Spleen (tissue), 11 donors: ENCODE measurements around the gene ARL15. TPM values are rescaled to one million over a fixed set of nuclear protein-coding genes. Genes with fewer than 3 reads are reported as not detected.

Experiments used
- DNase-seq: peaks from one replicate; pipeline ENCODE4 v3.0.0-alpha.2; 2020
- H3K27ac ChIP-seq, 8 donors: fragments of 200-600 bp; sonication (generic) in 7 of 8; 1 replicate in 4 of 8; 2 replicates in 4 of 8; pipeline versions ENCODE4 v1.5.0 to v1.8.0; 2016 to 2021; ENCODE audit warnings: inconsistent platforms in 4 of 8, mild to moderate bottlenecking in 4 of 8, moderate library complexity in 1 of 8
- H3K27me3 ChIP-seq, 7 donors: fragments of 200-600 bp; sonication (generic) in 6 of 7; replicated peaks in 1 of 7; 1 replicate in 4 of 7; 2 replicates in 3 of 7; pipeline versions ENCODE4 v1.5.0 to v1.8.0; 2016 to 2021; ENCODE audit warnings: inconsistent platforms in 3 of 7, mild to moderate bottlenecking in 1 of 7
- H3K36me3 ChIP-seq, 6 donors: fragments of 200-600 bp; sonication (generic) in 5 of 6; 1 replicate in 4 of 6; 2 replicates in 2 of 6; pipeline versions ENCODE4 v1.5.0 to v1.8.0; 2016 to 2021; ENCODE audit warnings: inconsistent platforms in 2 of 6
- H3K4me1 ChIP-seq, 6 donors: fragments of 200-600 bp; sonication (generic) in 5 of 6; 1 replicate in 3 of 6; 2 replicates in 3 of 6; pipeline versions ENCODE4 v1.5.0 to v1.8.0; 2016 to 2021; ENCODE audit warnings: inconsistent platforms in 3 of 6
- H3K4me3 ChIP-seq, 8 donors: fragments of 200-600 bp; sonication (generic) in 7 of 8; 1 replicate in 4 of 8; 2 replicates in 4 of 8; pipeline versions ENCODE4 v1.5.0 to v1.8.0; 2016 to 2021; ENCODE audit warnings: inconsistent platforms in 4 of 8, mild to moderate bottlenecking in 4 of 8, moderate library complexity in 2 of 8
- H3K9me3 ChIP-seq, 8 donors: fragments of 200-600 bp; sonication (generic) in 7 of 8; 1 replicate in 4 of 8; 2 replicates in 4 of 8; pipeline versions ENCODE4 v1.5.0 to v1.8.0; 2016 to 2021; ENCODE audit warnings: inconsistent platforms in 4 of 8
- POLR2A ChIP-seq, 3 donors: fragments of 450-650 bp; IDR thresholded peaks; one replicate each; pipeline ENCODE4 v1.5.1; 2017; ENCODE audit warnings: antibody characterized with exemption in 3 of 3, mild to moderate bottlenecking in 1 of 3
- POLR2AphosphoS5 ChIP-seq, 3 donors: sonication (generic); formaldehyde crosslinking; IDR thresholded peaks; one replicate each; pipeline ENCODE4 v1.5.1; 2017; ENCODE audit warnings: antibody characterized with exemption in 3 of 3
- WGBS, 5 donors: extraction: QIAGEN DNeasy Blood & Tissue Kit in 3 of 5; methylation state at CpG; one replicate each; pipeline versions ENCODE4 v1.1.5 to v1.1.7; 2013 to 2018; 5-methylcytosine and 5-hydroxymethylcytosine counted together
- intact Hi-C: fragments of 100-400 bp; cut with DNase I; formaldehyde crosslinking; loops from one replicate; pipeline ENCODE4 v1.15.0; 2023; ENCODE audit warnings: low total_unique reads
- polyA plus RNA-seq, 3 donors: library from polyadenylated mRNA; stranded (reverse); fragments of 200-250 nt; gene quantifications; one replicate each; pipeline ENCODE4 v1.2.1, GENCODE V29; 2013
- total RNA-seq, 7 donors: library from RNA; depleted of rRNA in 3 of 7; stranded (reverse); fragments of >200 nt in 3 of 7; fragmentation: NEBNext Ultra II Directional in 4 of 7; extraction: Animal tissue kit (Norgen Biotek cat#: 25700) in 4 of 7; gene quantifications; one replicate each; pipeline versions ENCODE4 v1.1.0 to v1.2.1, GENCODE V29; 2016 to 2021
- TF ChIP-seq, protein P1 (sequence below), 11 experiments: fragments of 200-600 bp in 7 of 11; fragments of 450-650 bp in 4 of 11; sonication (generic) in 4 of 11; IDR thresholded peaks in 8 of 11; conservative IDR thresholded peaks in 3 of 11; 1 replicate in 7 of 11; 2 replicates in 4 of 11; pipeline versions ENCODE4 v1.4.0 to v1.8.0; 2016 to 2021; ENCODE audit warnings: antibody characterized with exemption in 11 of 11, inconsistent platforms in 4 of 11, mild to moderate bottlenecking in 1 of 11
- donor health status: healthy with polysubstance abuse.
- donor health status: DM: no; HTN: no; CAD: no; lungs with moderate emphysema.
- donor health status: DM: no; HTN: no; CAD: no.
- donor health status: Bipolar disorder and iron deficiency.
- donor health status: healthy.
- donor health status: DM: no; HTN: no; CAD: no.
- donor health status: DM: yes; HTN: yes; CAD: no.

Gene ARL15
- total and polyA plus RNA-seq, 10 donors, result 6.3 to 70.2 (median 37.1) TPM

DNA sequence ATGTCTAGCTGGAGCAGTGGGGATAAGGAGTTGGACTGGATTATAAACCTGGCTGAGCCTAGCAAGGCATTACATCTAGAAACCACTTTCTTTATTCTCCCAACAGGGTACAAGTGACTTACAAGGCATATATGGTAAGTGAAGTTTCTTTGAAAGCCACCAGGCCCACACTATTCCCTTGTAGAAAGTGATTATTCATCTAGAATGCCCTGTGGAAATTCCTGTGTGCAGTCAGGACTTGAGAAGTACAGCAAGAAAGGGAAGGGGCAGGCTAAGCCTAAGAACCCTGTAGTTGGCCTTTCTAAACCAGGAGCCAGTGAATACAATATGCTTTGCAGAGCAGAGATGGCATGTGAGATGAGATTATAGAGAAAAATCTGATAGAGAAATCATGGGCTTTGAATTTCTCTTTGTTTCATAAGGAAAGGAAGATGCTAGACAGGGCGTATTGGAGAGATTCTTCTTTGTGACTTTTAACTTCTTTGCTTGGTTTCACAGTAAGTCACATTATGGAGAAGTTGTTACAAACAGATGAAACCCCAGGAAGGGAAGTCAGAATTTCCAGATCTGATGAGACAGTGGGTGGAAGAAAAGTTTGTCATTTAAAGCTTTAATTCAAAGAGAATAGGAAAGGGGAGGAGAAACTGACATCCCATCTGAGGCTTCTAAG is 428.2 kb downstream of the ARL15 start:
- TF ChIP-seq POLR2AphosphoS5 (IDR thresholded peaks at IDR 0.05) (no peak), POLR2A (IDR thresholded peaks at IDR 0.05) (no peak)
- TF ChIP-seq, protein P1, sequence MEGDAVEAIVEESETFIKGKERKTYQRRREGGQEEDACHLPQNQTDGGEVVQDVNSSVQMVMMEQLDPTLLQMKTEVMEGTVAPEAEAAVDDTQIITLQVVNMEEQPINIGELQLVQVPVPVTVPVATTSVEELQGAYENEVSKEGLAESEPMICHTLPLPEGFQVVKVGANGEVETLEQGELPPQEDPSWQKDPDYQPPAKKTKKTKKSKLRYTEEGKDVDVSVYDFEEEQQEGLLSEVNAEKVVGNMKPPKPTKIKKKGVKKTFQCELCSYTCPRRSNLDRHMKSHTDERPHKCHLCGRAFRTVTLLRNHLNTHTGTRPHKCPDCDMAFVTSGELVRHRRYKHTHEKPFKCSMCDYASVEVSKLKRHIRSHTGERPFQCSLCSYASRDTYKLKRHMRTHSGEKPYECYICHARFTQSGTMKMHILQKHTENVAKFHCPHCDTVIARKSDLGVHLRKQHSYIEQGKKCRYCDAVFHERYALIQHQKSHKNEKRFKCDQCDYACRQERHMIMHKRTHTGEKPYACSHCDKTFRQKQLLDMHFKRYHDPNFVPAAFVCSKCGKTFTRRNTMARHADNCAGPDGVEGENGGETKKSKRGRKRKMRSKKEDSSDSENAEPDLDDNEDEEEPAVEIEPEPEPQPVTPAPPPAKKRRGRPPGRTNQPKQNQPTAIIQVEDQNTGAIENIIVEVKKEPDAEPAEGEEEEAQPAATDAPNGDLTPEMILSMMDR (IDR thresholded peaks at IDR 0.05 in 8 of 11, conservative IDR thresholded peaks at IDR 0.05 in 3 of 11), result no peak
- H3K9me3 ChIP-seq, result no peaks in the 10 kb centered on the region
- H3K4me1 ChIP-seq, result no peaks in the 10 kb centered on the region
- H3K36me3 ChIP-seq, result peaks cover 0 to 10% (median 0%) of the 10 kb centered on the region in 6 donors
- H3K27me3 ChIP-seq, result no peaks in the 10 kb centered on the region
- 56 to 78% (median 76%) methylated on average over 1 of the region's 1 CpG for WGBS, 5 donors
- no peak overlapping the region for H3K27ac ChIP-seq
- H3K4me3 ChIP-seq, result no peak overlapping the region
- DNase-seq, result no peak
- intact Hi-C loops, result no loop called here

DNA sequence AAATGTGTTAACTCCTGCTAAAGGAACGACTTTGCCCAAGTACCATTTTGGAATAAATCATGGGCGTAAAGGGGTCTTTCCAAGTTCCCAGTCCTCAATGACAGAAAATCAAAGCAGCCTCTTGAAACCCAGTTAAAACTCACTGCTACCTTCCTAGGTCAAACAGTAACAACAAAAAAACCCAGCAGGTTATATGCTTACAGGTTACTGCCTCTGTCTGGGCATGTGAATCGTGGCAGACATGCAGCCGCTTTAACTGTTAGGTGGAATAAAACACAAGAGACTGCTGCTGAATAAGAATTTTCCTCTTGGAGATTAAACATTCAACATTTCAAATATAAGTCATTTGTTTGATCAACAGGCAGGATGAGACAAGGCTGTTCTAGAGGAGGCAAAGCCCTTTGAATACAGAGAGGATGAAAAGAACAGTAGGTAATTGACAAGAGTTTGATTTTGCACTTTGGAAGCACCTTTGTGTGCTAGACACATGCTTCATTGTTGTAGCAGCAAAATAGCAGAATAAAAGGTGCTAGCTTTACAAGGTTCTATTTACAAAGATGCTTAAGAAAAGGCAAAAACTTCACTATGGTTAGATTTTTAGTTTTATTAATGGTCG is 430.6 kb downstream of the ARL15 start:
- Histone ChIP-seq H3K4me1 (no peaks in the 10 kb centered on the region), H3K36me3 (no peaks in the 10 kb centered on the region), H3K27me3 (no peaks in the 10 kb centered on the region), H3K9me3 (no peaks in the 10 kb centered on the region), H3K4me3 (no peak overlapping the region), H3K27ac (no peak overlapping the region)
- 93 to 100% (median 95%) methylated on average over 5 of the region's 5 CpGs for WGBS, 5 donors
- intact Hi-C loops, result no loop called here
- no peak for TF ChIP-seq POLR2AphosphoS5 (IDR thresholded peaks at IDR 0.05)
- TF ChIP-seq, protein P1 (IDR thresholded peaks at IDR 0.05 in 8 of 11, conservative IDR thresholded peaks at IDR 0.05 in 3 of 11), result no peak
- no peak for DNase-seq

DNA sequence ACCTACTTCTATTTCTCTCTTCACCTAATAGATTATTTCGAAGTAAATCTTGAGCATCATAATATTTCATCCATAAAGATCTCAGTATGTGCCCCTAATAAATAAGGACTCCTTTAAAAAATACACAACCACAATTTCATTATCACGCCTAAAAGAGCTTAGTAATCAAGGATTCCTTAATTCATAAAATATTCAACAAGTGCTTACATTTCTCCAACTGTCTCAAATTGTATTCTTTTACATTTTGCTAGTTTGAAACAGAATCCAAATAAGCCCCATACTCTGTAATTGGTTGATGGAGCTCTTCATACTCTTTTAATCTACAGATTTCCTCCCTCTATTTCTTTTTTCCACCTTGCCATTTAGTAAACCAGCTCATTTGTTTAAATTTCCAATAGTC is 432.4 kb downstream of the ARL15 start:
- Histone ChIP-seq H3K27me3 (no peaks in the 10 kb centered on the region), H3K9me3 (peaks cover 0 to 4% (median 0%) of the 10 kb centered on the region in 8 donors), H3K4me3 (no peak overlapping the region), H3K4me1 (no peaks in the 10 kb centered on the region), H3K27ac (no peak overlapping the region), H3K36me3 (no peaks in the 10 kb centered on the region)
- 89 to 94% (median 90%) methylated on average over 2 of the region's 2 CpGs for WGBS, 5 donors
- intact Hi-C loops, result no loop called here
- TF ChIP-seq POLR2A (IDR thresholded peaks at IDR 0.05), result no peak
- no peak for DNase-seq

DNA sequence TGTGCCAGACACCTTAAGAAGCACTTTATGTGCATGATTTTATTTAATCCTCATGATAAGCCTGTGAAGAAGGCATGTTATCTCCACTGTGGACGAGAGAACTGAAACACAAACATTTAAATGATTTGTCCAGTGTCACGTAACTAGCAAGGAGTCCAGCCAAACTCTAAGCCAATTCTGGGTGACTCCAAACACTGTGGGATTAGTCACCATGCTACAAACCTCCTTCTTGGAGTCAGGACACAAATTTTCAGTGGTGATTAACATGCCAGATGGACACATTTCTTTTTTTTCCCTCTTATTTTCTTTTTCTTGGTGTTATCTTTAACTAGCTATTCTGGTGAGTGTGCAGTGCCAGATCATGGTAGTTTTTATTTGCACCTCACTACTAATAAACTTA is 433.1 kb downstream of the ARL15 start:
- DNase-seq, result no peak
- Histone ChIP-seq H3K9me3 (peaks cover 0 to 4% (median 0%) of the 10 kb centered on the region in 8 donors), H3K4me1 (no peaks in the 10 kb centered on the region), H3K27ac (no peak overlapping the region), H3K36me3 (no peaks in the 10 kb centered on the region), H3K4me3 (no peak overlapping the region), H3K27me3 (no peaks in the 10 kb centered on the region)
- whole genome bisulfite sequencing, 5 donors, result 74 to 92% (median 87%) methylated on average over 2 of the region's 2 CpGs
- TF ChIP-seq, protein P1 (IDR thresholded peaks at IDR 0.05 in 8 of 11, conservative IDR thresholded peaks at IDR 0.05 in 3 of 11), result no peak
- no peak for TF ChIP-seq POLR2A (IDR thresholded peaks at IDR 0.05)
- no peak for TF ChIP-seq POLR2AphosphoS5 (IDR thresholded peaks at IDR 0.05)
- intact Hi-C loops, result no loop called here
